Stimulated activated CD4-positive, alpha-beta T cell treated with anti-CD3 and anti-CD28 coated beads, Interleukin-4, amount 100 ng/mL, for 1 hour (primary cell): ENCODE measurements around the gene SPAG4.

ENCODE experiments used
- DNase-seq: peaks from one replicate; pipeline ENCODE4 v3.0.0-alpha.2; 2020

Gene SPAG4

GRCh38 chr20:35660122-35660937 lies 44.7 kb downstream of the SPAG4 start:
- peak; percentile 24 for DNase-seq

GRCh38 chr20:35661053-35661452 lies 45.4 kb downstream of the SPAG4 start:
- no peak for DNase-seq

GRCh38 chr20:35661908-35662307 lies 46.3 kb downstream of the SPAG4 start:
- DNase-seq: no peak

GRCh38 chr20:35662551-35662950 lies 46.9 kb downstream of the SPAG4 start:
- no peak for DNase-seq

GRCh38 chr20:35663516-35664465 lies 48.2 kb downstream of the SPAG4 start:
- peak; percentile 52 for DNase-seq

- DNase-seq: peak; percentile 91
Measured at GRCh38 chr20:35664466-35665206, 49.0 kb downstream of the SPAG4 start, which contains the start of the genes CPNE1 and RBM12. Gene CPNE1 (minus strand): TSS chr20:35664900. CDS start chr20:35632923, 31,977 bp downstream. Gene RBM12 (minus strand): TSS chr20:35664900. CDS start chr20:35655322, 9,578 bp downstream.

GRCh38 chr20:35665949-35666288 lies 50.3 kb downstream of the SPAG4 start:
- no peak for DNase-seq

- no peak for DNase-seq
Measured at GRCh38 chr20:35669221-35669620, 53.6 kb downstream of the SPAG4 start.

- no peak for DNase-seq
Measured at GRCh38 chr20:35669681-35670080, 54.1 kb downstream of the SPAG4 start.
